Measurements from ENCODE around the gene ENG. TPM values are rescaled to one million over a fixed set of nuclear protein-coding genes. Genes with fewer than 3 reads are reported as not detected.
"Not testable (repeated sequence)": the region's sequence is repeated elsewhere in the genome, so short reads cannot be mapped to it uniquely, and the experiment has no call there.

ENG gene
- total RNA-seq, 1 donor, result 60.8 TPM

- H3K9me3 ChIP-seq (ENCODE audit: low read depth, low read length), result no peaks in the 10 kb centered on the region
- H3K4me3 ChIP-seq (ENCODE audit: insufficient read depth, low read length), result no peak overlapping the region
- peak overlapping the region; percentile 23 for H3K27ac ChIP-seq (ENCODE audit: low read depth, low read length)
- TF ChIP-seq, protein P1, sequence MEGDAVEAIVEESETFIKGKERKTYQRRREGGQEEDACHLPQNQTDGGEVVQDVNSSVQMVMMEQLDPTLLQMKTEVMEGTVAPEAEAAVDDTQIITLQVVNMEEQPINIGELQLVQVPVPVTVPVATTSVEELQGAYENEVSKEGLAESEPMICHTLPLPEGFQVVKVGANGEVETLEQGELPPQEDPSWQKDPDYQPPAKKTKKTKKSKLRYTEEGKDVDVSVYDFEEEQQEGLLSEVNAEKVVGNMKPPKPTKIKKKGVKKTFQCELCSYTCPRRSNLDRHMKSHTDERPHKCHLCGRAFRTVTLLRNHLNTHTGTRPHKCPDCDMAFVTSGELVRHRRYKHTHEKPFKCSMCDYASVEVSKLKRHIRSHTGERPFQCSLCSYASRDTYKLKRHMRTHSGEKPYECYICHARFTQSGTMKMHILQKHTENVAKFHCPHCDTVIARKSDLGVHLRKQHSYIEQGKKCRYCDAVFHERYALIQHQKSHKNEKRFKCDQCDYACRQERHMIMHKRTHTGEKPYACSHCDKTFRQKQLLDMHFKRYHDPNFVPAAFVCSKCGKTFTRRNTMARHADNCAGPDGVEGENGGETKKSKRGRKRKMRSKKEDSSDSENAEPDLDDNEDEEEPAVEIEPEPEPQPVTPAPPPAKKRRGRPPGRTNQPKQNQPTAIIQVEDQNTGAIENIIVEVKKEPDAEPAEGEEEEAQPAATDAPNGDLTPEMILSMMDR (IDR thresholded peaks at IDR 0.05; ENCODE audit: extremely low read depth, low read depth, low read length), result no peak
- no peak overlapping the region for H2AFZ ChIP-seq (ENCODE audit: low read length)
- H3K4me2 ChIP-seq (ENCODE audit: insufficient read depth, low read length), result no peak overlapping the region
- peaks cover 50% of the 10 kb centered on the region for H3K36me3 ChIP-seq (ENCODE audit: insufficient read depth, low read length)
- H3K27me3 ChIP-seq (ENCODE audit: insufficient read depth, low read length), result no peaks in the 10 kb centered on the region
- peaks cover 74% of the 10 kb centered on the region for H3K79me2 ChIP-seq (ENCODE audit: insufficient read depth, low read length)
- no peaks in the 10 kb centered on the region for H4K20me1 ChIP-seq (ENCODE audit: insufficient read depth, low read length)
- peaks cover 60% of the 10 kb centered on the region for H3K4me1 ChIP-seq (ENCODE audit: insufficient read depth, low read length)
- peak; percentile 21 for DNase-seq (ENCODE audit: insufficient read length, low spot score, missing footprints)
Measured at GRCh38 chr9:127841087-127841835, 13.2 kb downstream of the ENG start.

GRCh38 chr9:127838375-127839078 lies 15.9 kb downstream of the ENG start:
- Histone ChIP-seq H3K36me3 (ENCODE audit: insufficient read depth, low read length) (peaks cover 55% of the 10 kb centered on the region), H3K4me2 (ENCODE audit: insufficient read depth, low read length) (peak overlapping the region; percentile 73), H3K4me3 (ENCODE audit: insufficient read depth, low read length) (peak overlapping the region; percentile 55), H3K79me2 (ENCODE audit: insufficient read depth, low read length) (peaks cover 72% of the 10 kb centered on the region), H3K27me3 (ENCODE audit: insufficient read depth, low read length) (no peaks in the 10 kb centered on the region), H3K27ac (ENCODE audit: low read depth, low read length) (peak overlapping the region; percentile 98), H4K20me1 (ENCODE audit: insufficient read depth, low read length) (no peaks in the 10 kb centered on the region), H3K4me1 (ENCODE audit: insufficient read depth, low read length) (peaks cover 58% of the 10 kb centered on the region), H2AFZ (ENCODE audit: low read length) (no peak overlapping the region), H3K9me3 (ENCODE audit: low read depth, low read length) (no peaks in the 10 kb centered on the region)
- TF ChIP-seq, protein P1 (IDR thresholded peaks at IDR 0.05; ENCODE audit: extremely low read depth, low read depth, low read length), result no peak
- peak; percentile 99 for DNase-seq (ENCODE audit: insufficient read length, low spot score, missing footprints)

- Histone ChIP-seq H4K20me1 (ENCODE audit: insufficient read depth, low read length) (no peaks in the 10 kb centered on the region), H3K27me3 (ENCODE audit: insufficient read depth, low read length) (no peaks in the 10 kb centered on the region), H3K4me1 (ENCODE audit: insufficient read depth, low read length) (peaks cover 67% of the 10 kb centered on the region), H3K79me2 (ENCODE audit: insufficient read depth, low read length) (peaks cover 72% of the 10 kb centered on the region), H3K4me2 (ENCODE audit: insufficient read depth, low read length) (peak overlapping the region; percentile 73), H3K36me3 (ENCODE audit: insufficient read depth, low read length) (peaks cover 49% of the 10 kb centered on the region), H2AFZ (ENCODE audit: low read length) (no peak overlapping the region), H3K27ac (ENCODE audit: low read depth, low read length) (peak overlapping the region; percentile 98), H3K4me3 (ENCODE audit: insufficient read depth, low read length) (no peak overlapping the region), H3K9me3 (ENCODE audit: low read depth, low read length) (no peaks in the 10 kb centered on the region)
- TF ChIP-seq, protein P1 (IDR thresholded peaks at IDR 0.05; ENCODE audit: extremely low read depth, low read depth, low read length), result no peak
- peak; percentile 45 for DNase-seq (ENCODE audit: insufficient read length, low spot score, missing footprints)
Measured at GRCh38 chr9:127837346-127837745, 17.1 kb downstream of the ENG start.

DNA sequence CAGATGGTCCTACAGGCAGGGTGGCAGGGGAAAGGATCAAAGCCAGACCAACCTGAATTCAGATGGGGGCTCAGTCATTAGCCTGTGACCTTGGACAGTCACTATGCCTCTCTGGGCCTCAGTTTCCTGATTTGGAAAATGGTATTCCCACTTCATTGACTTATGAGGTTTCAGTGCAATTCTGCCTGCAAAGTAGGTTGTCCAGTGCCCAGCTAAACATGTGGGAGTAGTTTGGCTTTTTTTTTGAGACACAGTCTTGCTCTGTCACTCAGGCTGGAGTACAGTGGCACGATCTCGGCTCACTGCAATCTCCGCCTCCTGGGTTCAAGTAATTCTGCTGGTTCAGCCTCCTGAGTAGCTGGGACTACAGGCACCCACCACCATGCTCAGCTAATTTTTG lies 17.9 kb downstream of the ENG start:
- Histone ChIP-seq H3K79me2 (ENCODE audit: insufficient read depth, low read length) (peaks cover 69% of the 10 kb centered on the region), H3K4me2 (ENCODE audit: insufficient read depth, low read length) (peak overlapping the region; percentile 51), H3K27ac (ENCODE audit: low read depth, low read length) (peak overlapping the region; percentile 98), H3K36me3 (ENCODE audit: insufficient read depth, low read length) (peaks cover 43% of the 10 kb centered on the region), H3K4me3 (ENCODE audit: insufficient read depth, low read length) (peak overlapping the region; percentile 39), H3K4me1 (ENCODE audit: insufficient read depth, low read length) (peaks cover 73% of the 10 kb centered on the region)
- not testable (repeated sequence) for H3K9me3 ChIP-seq (ENCODE audit: low read depth, low read length); H2AFZ ChIP-seq (ENCODE audit: low read length); H3K27me3 ChIP-seq (ENCODE audit: insufficient read depth, low read length); H4K20me1 ChIP-seq (ENCODE audit: insufficient read depth, low read length)
- peak; percentile 49 for DNase-seq (ENCODE audit: insufficient read length, low spot score, missing footprints)
